ENCODE measurements around the gene GPR4. TPM values are rescaled to one million over a fixed set of nuclear protein-coding genes. Genes with fewer than 3 reads are reported as not detected.
A peak's percentile ranks its signal among the peaks of the same experiment; 100 is the strongest.

Gene GPR4
- total RNA-seq, 1 experiment from 2014 or later = 0.48 TPM

DNA sequence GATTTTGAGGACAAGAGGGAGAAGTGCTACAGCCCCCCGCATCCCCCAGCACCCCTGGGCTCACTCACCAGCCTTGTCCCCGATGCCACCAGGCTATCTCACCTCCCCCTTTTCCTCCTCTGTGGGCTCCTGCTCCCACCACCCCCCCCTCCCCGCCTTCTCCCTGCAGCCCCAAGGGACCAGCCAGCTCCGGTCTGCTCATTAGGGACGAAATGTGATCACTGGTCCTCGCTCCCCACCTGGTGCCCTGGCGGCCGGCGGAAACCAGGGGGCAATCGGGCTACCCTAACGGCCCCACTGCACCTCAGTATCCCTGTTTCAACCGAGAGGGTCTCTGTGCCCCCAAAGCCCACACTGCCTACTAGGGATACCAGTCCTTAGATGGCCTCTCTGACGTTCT lies 2.7 kb downstream of the GPR4 start (continued):
- TF ChIP-seq, protein P1, sequence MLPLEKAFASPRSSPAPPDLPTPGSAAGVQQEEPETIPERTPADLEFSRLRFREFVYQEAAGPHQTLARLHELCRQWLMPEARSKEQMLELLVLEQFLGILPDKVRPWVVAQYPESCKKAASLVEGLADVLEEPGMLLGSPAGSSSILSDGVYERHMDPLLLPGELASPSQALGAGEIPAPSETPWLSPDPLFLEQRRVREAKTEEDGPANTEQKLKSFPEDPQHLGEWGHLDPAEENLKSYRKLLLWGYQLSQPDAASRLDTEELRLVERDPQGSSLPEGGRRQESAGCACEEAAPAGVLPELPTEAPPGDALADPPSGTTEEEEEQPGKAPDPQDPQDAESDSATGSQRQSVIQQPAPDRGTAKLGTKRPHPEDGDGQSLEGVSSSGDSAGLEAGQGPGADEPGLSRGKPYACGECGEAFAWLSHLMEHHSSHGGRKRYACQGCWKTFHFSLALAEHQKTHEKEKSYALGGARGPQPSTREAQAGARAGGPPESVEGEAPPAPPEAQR (CRISPR knock-in tag; IDR thresholded peaks at IDR 0.05) = no peak
- TF ChIP-seq ZNF416 (CRISPR knock-in tag; IDR thresholded peaks at IDR 0.05) = no peak

DNA sequence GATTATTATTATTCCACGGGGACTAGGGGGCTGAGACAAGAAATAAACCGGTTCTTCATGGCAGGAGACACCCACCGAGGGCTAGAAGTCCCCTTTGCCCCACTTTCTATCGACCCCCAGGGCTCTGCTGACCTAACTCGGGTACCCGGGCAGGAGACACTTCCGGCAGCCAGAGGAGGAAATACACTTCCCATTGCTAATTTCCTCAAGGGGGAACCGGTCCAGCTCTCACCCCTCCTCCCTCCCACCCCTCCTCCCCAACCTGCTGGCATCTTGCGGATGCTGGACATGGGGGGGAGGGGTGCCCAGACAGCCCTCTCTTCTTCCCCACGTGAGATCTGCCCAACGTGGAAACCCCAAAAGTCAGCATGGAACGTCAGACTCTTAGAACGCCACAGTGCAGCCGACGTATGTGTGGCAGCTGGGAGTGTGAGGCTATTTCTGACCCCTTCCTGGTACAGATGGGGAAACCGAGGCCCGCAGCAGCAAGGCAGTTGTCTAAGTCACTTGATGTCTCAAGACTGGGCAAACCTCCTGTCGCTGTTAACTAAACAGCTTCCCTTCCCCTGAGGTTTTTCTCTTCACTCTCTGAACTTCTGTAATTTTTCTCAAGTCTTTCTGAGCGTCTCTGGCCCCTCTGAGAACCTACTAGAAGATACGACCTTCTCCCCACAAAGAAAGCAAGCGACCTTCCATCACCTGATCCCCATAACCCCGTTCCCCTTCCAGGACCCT lies 3.6 kb downstream of the GPR4 start:
- Mint-ChIP-seq H3K36me3 (no peaks in the 10 kb centered on the region), H3K27me3 (ENCODE audit: low read depth) (peaks cover 89% of the 10 kb centered on the region), H3K4me3 (peak overlapping the region; percentile 69), H3K27ac (no peak overlapping the region), H3K9me3 (no peaks in the 10 kb centered on the region), H3K4me1 (peaks cover 63% of the 10 kb centered on the region)
- no peak; the same call in 1 of the 2 replicates for ATAC-seq
- POLR2A ChIA-PET = no interaction called here
- CTCF ChIA-PET = interaction anchor here (0.8 to 5.2 kb wide), 15 partner anchors 8 to 171 kb away, joined by 3 to 81 read pairs (median 5); partner anchors contain the start of genes EML2, OPA3, QPCTL and SIX5
- DNase-seq (ENCODE audit: low spot score) = no peak
- TF ChIP-seq JAZF1 (CRISPR knock-in tag; IDR thresholded peaks at IDR 0.05) (no peak), ETV6 (CRISPR knock-in tag; IDR thresholded peaks at IDR 0.05) (0 out of 2 replicates have a peak, but pooled peaks have one; percentile 20), GABPB1 (CRISPR knock-in tag; IDR thresholded peaks at IDR 0.05) (no peak), CREB1 (CRISPR knock-in tag; IDR thresholded peaks at IDR 0.05) (no peak)
- TF ChIP-seq, protein P2, sequence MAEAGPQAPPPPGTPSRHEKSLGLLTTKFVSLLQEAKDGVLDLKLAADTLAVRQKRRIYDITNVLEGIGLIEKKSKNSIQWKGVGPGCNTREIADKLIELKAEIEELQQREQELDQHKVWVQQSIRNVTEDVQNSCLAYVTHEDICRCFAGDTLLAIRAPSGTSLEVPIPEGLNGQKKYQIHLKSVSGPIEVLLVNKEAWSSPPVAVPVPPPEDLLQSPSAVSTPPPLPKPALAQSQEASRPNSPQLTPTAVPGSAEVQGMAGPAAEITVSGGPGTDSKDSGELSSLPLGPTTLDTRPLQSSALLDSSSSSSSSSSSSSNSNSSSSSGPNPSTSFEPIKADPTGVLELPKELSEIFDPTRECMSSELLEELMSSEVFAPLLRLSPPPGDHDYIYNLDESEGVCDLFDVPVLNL (CRISPR knock-in tag; IDR thresholded peaks at IDR 0.05; ENCODE audit: borderline replicate concordance, low read depth) = no peak

DNA sequence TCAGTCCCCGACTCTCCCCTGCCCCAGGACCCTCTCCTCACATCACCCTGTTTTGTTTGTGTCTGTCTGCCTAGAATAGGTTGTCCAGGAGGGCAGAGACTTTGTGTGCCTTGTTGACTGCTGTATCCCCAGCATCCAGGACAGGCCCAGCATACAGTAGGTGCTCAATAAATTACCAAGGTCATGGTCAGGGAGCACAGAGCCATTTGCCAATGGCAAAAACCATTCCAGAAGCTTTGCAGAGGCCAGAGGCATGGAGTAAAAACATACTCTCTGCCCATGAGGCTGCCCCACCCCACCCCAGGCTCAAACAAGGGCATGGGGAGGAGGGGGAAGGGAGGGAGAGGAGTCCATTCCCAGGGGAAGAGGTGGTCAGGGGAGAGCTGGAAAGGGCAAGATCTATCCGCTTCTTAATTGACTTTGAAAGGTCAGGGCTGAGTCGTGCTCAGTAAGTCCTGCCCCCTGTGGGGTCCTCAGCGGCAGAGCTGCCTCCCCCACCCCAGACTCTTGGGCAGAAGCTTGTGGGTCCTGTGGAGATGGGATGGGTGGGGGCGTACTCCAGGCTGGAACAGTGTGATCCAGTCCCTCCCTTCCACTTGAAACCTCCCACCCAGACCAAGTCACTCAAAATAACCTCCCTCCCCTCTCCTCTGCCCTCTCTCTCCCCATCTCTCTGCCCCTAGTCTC lies 4.4 kb downstream of the GPR4 start:
- POLR2A ChIA-PET = no interaction called here
- CTCF ChIA-PET = interaction anchor here (0.8 to 5.2 kb wide), 8 partner anchors 10 to 158 kb away, joined by 3 to 81 read pairs (median 6); partner anchors contain the start of genes EML2 and QPCTL
- ATAC-seq (peak; percentile 24), DNase-seq (ENCODE audit: low spot score) (no peak)
- Mint-ChIP-seq H3K9me3 (no peaks in the 10 kb centered on the region), H3K4me1 (peaks cover 61% of the 10 kb centered on the region), H3K27ac (no peak overlapping the region), H3K27me3 (ENCODE audit: low read depth) (peaks cover 83% of the 10 kb centered on the region), H3K4me3 (peak overlapping the region; percentile 69), H3K36me3 (no peaks in the 10 kb centered on the region)
- TF ChIP-seq, protein P3, sequence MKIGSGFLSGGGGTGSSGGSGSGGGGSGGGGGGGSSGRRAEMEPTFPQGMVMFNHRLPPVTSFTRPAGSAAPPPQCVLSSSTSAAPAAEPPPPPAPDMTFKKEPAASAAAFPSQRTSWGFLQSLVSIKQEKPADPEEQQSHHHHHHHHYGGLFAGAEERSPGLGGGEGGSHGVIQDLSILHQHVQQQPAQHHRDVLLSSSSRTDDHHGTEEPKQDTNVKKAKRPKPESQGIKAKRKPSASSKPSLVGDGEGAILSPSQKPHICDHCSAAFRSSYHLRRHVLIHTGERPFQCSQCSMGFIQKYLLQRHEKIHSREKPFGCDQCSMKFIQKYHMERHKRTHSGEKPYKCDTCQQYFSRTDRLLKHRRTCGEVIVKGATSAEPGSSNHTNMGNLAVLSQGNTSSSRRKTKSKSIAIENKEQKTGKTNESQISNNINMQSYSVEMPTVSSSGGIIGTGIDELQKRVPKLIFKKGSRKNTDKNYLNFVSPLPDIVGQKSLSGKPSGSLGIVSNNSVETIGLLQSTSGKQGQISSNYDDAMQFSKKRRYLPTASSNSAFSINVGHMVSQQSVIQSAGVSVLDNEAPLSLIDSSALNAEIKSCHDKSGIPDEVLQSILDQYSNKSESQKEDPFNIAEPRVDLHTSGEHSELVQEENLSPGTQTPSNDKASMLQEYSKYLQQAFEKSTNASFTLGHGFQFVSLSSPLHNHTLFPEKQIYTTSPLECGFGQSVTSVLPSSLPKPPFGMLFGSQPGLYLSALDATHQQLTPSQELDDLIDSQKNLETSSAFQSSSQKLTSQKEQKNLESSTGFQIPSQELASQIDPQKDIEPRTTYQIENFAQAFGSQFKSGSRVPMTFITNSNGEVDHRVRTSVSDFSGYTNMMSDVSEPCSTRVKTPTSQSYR (CRISPR knock-in tag; IDR thresholded peaks at IDR 0.05) = no peak
- TF ChIP-seq ZNF317 (CRISPR knock-in tag; IDR thresholded peaks at IDR 0.05; ENCODE audit: borderline replicate concordance, low read depth) (no peak), MXD4 (CRISPR knock-in tag; IDR thresholded peaks at IDR 0.05; ENCODE audit: borderline replicate concordance) (no peak), FOXP1 (CRISPR knock-in tag; IDR thresholded peaks at IDR 0.05; ENCODE audit: borderline replicate concordance) (no peak), NR1H2 (CRISPR knock-in tag; IDR thresholded peaks at IDR 0.05) (no peak), PRRX2 (CRISPR knock-in tag; IDR thresholded peaks at IDR 0.05) (no peak)
- TF ChIP-seq, protein P4, sequence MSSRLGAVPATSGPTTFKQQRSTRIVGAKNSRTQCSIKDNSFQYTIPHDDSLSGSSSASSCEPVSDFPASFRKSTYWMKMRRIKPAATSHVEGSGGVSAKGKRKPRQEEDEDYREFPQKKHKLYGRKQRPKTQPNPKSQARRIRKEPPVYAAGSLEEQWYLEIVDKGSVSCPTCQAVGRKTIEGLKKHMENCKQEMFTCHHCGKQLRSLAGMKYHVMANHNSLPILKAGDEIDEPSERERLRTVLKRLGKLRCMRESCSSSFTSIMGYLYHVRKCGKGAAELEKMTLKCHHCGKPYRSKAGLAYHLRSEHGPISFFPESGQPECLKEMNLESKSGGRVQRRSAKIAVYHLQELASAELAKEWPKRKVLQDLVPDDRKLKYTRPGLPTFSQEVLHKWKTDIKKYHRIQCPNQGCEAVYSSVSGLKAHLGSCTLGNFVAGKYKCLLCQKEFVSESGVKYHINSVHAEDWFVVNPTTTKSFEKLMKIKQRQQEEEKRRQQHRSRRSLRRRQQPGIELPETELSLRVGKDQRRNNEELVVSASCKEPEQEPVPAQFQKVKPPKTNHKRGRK (CRISPR knock-in tag; IDR thresholded peaks at IDR 0.05; ENCODE audit: borderline replicate concordance) = no peak
- TF ChIP-seq, protein P5, sequence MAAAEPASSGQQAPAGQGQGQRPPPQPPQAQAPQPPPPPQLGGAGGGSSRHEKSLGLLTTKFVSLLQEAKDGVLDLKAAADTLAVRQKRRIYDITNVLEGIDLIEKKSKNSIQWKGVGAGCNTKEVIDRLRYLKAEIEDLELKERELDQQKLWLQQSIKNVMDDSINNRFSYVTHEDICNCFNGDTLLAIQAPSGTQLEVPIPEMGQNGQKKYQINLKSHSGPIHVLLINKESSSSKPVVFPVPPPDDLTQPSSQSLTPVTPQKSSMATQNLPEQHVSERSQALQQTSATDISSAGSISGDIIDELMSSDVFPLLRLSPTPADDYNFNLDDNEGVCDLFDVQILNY (CRISPR knock-in tag; IDR thresholded peaks at IDR 0.05) = no peak
- TF ChIP-seq, protein P6, sequence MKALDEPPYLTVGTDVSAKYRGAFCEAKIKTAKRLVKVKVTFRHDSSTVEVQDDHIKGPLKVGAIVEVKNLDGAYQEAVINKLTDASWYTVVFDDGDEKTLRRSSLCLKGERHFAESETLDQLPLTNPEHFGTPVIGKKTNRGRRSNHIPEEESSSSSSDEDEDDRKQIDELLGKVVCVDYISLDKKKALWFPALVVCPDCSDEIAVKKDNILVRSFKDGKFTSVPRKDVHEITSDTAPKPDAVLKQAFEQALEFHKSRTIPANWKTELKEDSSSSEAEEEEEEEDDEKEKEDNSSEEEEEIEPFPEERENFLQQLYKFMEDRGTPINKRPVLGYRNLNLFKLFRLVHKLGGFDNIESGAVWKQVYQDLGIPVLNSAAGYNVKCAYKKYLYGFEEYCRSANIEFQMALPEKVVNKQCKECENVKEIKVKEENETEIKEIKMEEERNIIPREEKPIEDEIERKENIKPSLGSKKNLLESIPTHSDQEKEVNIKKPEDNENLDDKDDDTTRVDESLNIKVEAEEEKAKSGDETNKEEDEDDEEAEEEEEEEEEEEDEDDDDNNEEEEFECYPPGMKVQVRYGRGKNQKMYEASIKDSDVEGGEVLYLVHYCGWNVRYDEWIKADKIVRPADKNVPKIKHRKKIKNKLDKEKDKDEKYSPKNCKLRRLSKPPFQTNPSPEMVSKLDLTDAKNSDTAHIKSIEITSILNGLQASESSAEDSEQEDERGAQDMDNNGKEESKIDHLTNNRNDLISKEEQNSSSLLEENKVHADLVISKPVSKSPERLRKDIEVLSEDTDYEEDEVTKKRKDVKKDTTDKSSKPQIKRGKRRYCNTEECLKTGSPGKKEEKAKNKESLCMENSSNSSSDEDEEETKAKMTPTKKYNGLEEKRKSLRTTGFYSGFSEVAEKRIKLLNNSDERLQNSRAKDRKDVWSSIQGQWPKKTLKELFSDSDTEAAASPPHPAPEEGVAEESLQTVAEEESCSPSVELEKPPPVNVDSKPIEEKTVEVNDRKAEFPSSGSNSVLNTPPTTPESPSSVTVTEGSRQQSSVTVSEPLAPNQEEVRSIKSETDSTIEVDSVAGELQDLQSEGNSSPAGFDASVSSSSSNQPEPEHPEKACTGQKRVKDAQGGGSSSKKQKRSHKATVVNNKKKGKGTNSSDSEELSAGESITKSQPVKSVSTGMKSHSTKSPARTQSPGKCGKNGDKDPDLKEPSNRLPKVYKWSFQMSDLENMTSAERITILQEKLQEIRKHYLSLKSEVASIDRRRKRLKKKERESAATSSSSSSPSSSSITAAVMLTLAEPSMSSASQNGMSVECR (CRISPR knock-in tag; IDR thresholded peaks at IDR 0.05; ENCODE audit: borderline replicate concordance) = no peak
